Measurements from ENCODE around the gene PRUNE2. TPM values are rescaled to one million over a fixed set of nuclear protein-coding genes. Genes with fewer than 3 reads are reported as not detected.

The PRUNE2 gene
- total RNA-seq, 1 donor from 2014 or later = under 0.01 TPM

DNA sequence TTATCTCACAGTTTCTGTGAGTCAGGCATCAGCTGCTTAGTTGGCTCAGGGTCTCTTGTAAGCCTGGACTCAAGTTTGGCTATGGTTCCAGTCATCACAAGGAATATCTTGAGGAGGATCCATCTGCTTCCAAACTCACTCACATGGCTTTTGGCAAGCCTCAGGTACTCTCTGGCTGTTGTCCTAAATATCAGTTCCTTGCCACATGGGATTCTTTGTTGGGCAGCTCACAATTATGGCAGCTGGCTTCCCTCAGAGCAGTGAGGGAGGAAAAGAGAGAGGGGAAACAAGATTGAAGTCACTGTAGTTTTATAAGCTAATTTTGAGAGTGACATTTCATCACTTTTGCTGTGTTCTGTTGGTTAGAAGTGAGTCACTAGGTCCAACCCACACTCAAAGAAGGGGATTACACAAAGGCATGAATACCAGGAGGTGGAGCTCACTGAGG, 302.4 kb downstream of the PRUNE2 start:
- DNase-seq (ENCODE audit: low read depth) (peak; percentile 19), FAIRE-seq (no peak)
- TF ChIP-seq, protein P1, sequence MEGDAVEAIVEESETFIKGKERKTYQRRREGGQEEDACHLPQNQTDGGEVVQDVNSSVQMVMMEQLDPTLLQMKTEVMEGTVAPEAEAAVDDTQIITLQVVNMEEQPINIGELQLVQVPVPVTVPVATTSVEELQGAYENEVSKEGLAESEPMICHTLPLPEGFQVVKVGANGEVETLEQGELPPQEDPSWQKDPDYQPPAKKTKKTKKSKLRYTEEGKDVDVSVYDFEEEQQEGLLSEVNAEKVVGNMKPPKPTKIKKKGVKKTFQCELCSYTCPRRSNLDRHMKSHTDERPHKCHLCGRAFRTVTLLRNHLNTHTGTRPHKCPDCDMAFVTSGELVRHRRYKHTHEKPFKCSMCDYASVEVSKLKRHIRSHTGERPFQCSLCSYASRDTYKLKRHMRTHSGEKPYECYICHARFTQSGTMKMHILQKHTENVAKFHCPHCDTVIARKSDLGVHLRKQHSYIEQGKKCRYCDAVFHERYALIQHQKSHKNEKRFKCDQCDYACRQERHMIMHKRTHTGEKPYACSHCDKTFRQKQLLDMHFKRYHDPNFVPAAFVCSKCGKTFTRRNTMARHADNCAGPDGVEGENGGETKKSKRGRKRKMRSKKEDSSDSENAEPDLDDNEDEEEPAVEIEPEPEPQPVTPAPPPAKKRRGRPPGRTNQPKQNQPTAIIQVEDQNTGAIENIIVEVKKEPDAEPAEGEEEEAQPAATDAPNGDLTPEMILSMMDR (IDR thresholded peaks at IDR 0.05; ENCODE audit: insufficient read depth, low read length, severe bottlenecking) = no peak
- Histone ChIP-seq H3K36me3 (ENCODE audit: control insufficient read depth, insufficient read depth, low read length) (no peaks in the 10 kb centered on the region), H3K4me3 (ENCODE audit: low read depth, low read length) (no peak overlapping the region), H3K27me3 (ENCODE audit: control insufficient read depth, insufficient read depth, low read length) (no peaks in the 10 kb centered on the region)

DNA sequence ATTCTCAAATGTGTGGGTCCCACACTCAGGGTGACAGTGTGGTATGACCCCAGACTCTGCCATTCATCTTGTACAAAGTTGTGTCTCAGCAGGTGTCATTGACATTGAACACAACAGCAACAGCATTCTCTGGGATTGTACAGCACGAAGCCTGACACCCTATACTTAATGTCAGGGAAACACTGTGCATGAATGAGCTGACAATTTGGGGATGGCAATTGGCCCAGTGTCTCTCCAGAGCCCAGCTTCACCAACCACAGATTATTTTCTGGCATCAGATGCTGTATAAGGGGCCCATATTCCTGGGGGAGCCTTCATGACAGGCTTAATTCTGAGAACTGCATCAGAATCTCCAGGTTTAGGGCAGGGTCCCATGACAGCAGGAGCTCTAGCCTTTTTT, 303.7 kb downstream of the PRUNE2 start:
- no peak for FAIRE-seq

DNA sequence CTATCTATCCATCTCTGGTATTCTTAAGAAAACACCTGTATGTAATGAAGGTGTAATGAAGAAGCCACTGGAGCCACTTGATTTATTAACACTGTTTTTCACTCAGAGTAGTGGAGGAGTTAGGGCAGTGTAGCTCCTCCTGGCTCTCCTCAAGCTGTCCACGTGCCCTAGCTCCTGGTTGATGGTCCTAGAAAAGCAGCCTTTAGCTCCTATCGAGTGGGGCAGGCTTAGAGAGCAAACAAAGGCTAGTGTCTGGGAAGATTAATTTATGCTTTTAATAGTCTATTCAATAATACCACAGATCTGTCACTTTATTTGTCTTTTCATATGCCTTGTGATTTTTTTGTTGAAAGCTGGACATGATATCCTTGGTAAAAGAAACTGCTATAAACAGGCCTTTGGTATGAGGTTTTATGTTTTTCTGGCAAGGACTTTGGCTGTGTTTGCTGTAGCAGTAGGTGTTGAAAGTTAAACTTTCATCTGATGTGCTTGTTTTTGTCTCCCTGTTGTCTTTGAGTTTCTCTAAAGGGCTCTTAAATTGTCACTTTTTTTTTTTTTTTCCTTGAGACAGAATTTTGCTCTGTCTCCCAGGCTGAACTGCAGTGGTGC, 305.8 kb downstream of the PRUNE2 start:
- FAIRE-seq (no peak), DNase-seq (ENCODE audit: low read depth) (no peak)
- TF ChIP-seq, protein P1 (IDR thresholded peaks at IDR 0.05; ENCODE audit: insufficient read depth, low read length, severe bottlenecking) = no peak
- Histone ChIP-seq H3K27me3 (ENCODE audit: control insufficient read depth, insufficient read depth, low read length) (no peaks in the 10 kb centered on the region), H3K4me3 (ENCODE audit: low read depth, low read length) (no peak overlapping the region), H3K36me3 (ENCODE audit: control insufficient read depth, insufficient read depth, low read length) (no peaks in the 10 kb centered on the region)

More for the DNA sequence above, 303.7 kb downstream of the PRUNE2 start:
- no peak for DNase-seq (ENCODE audit: low read depth)
- H3K27me3 ChIP-seq (ENCODE audit: control insufficient read depth, insufficient read depth, low read length) = no peaks in the 10 kb centered on the region
- no peak overlapping the region for H3K4me3 ChIP-seq (ENCODE audit: low read depth, low read length)
- no peaks in the 10 kb centered on the region for H3K36me3 ChIP-seq (ENCODE audit: control insufficient read depth, insufficient read depth, low read length)
- TF ChIP-seq, protein P1 (IDR thresholded peaks at IDR 0.05; ENCODE audit: insufficient read depth, low read length, severe bottlenecking) = no peak

DNA sequence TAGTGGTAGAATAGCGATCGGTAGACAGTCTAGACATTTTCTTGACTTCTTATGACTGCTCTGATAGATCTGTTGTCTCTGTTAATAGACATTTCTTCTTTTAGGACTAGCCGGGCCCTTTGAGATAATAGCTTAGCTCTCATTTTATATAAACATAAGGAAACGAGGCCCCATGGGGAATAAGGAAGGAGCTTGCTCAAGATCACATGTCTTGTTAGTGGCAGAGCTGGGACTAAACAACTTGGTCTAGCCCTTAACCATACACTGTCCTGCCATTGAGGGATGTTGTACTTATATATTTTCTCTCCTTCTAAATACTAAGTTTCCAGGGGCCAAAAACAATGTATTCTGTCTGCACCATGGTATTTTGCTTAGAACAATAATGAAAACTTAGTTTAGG, 306.9 kb downstream of the PRUNE2 start:
- H3K4me3 ChIP-seq (ENCODE audit: low read depth, low read length) = no peak overlapping the region
- no peaks in the 10 kb centered on the region for H3K36me3 ChIP-seq (ENCODE audit: control insufficient read depth, insufficient read depth, low read length)
- DNase-seq (ENCODE audit: low read depth) (no peak), FAIRE-seq (no peak)
- TF ChIP-seq, protein P1 (IDR thresholded peaks at IDR 0.05; ENCODE audit: insufficient read depth, low read length, severe bottlenecking) = no peak
- H3K27me3 ChIP-seq (ENCODE audit: control insufficient read depth, insufficient read depth, low read length) = no peaks in the 10 kb centered on the region

DNA sequence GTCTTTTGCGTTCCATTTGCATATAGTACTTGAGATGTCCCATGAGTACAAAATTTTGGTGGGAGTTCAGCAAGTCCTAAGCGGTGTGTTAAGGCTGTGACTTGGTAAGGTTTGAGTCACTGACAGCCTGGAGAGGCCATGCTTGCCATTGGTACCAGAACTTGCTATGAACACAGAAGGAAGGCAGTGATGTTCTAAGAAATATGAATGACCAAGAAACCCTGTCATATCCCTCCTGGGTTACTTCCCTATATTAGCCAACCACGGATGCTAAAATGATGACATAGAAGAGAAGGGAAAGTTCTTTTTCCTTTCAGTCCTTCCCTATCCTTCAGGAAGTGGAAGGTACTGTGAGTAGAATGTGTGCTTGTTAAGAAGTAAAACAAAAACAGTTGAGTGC, 310.3 kb downstream of the PRUNE2 start:
- Histone ChIP-seq H3K27me3 (ENCODE audit: control insufficient read depth, insufficient read depth, low read length) (no peaks in the 10 kb centered on the region), H3K4me3 (ENCODE audit: low read depth, low read length) (no peak overlapping the region), H3K36me3 (ENCODE audit: control insufficient read depth, insufficient read depth, low read length) (no peaks in the 10 kb centered on the region)
- TF ChIP-seq, protein P1 (IDR thresholded peaks at IDR 0.05; ENCODE audit: insufficient read depth, low read length, severe bottlenecking) = no peak
- FAIRE-seq = no peak
- DNase-seq (ENCODE audit: low read depth) = no peak

All from bronchial epithelial cell (primary cell).